K562 (cell line): ENCODE results near the gene FH. TPM values are rescaled to one million over a fixed set of nuclear protein-coding genes. Genes with fewer than 3 reads are reported as not detected.

Experiments
- CCNT2 ChIP-seq: IDR thresholded peaks from 2 replicates; pipeline ENCODE4 v1.6.1; 2011; ENCODE audit warnings: borderline replicate concordance, low read depth, mild to moderate bottlenecking, moderate library complexity, mixed read lengths, low read length; ENCODE audit not compliant: insufficient read length; ENCODE audit errors: extremely low read depth
- HDAC1 ChIP-seq, 2 experiments: fragments of 450-650 bp; IDR thresholded peaks; 2 replicates each; pipeline ENCODE4 v1.6.1; 2016 to 2017; ENCODE audit warnings: inconsistent platforms in 1 of 2, mild to moderate bottlenecking in 1 of 2, moderate library complexity in 1 of 2
- KLF10 ChIP-seq: fragments of 250-450 bp; sonication (Bioruptor Pico); IDR thresholded peaks from 2 replicates; pipeline ENCODE4 v1.6.1; 2021; ENCODE audit warnings: matching md5 sums
- MAFK ChIP-seq: IDR thresholded peaks from 2 replicates; pipeline ENCODE4 v1.6.1; 2011; ENCODE audit warnings: low read length, improper control_type of control experiment
- MECOM ChIP-seq: fragments of 250-450 bp; sonication (Bioruptor Pico); IDR thresholded peaks from 2 replicates; pipeline ENCODE4 v1.8.0; 2022; ENCODE audit warnings: inconsistent platforms
- PHF21A ChIP-seq: fragments of 450-650 bp; IDR thresholded peaks from 2 replicates; pipeline ENCODE4 v1.6.1; 2017; ENCODE audit warnings: low read depth, borderline replicate concordance
- PML ChIP-seq: IDR thresholded peaks from 2 replicates; pipeline ENCODE4 v1.6.1; 2012; ENCODE audit warnings: low read length, inconsistent platforms
- TAF7 ChIP-seq: fragments of 450-650 bp; IDR thresholded peaks from 2 replicates; pipeline ENCODE4 v1.6.1; 2016; ENCODE audit warnings: missing genetic modification characterization, missing compliant biosample characterization
- TCFL5 ChIP-seq: fragments of 250-450 bp; sonication (Bioruptor Pico); conservative IDR thresholded peaks from 2 replicates; pipeline ENCODE4 v1.6.1; 2021; ENCODE audit warnings: mild to moderate bottlenecking, moderate library complexity, matching md5 sums
- TEAD1 ChIP-seq, 2 experiments: fragments of 450-650 bp in 1 of 2; sonication (generic) in 1 of 2; formaldehyde crosslinking; IDR thresholded peaks; 2 replicates each; pipeline versions ENCODE4 v1.4.0 to v1.8.0; 2020 to 2022; ENCODE audit warnings: mild to moderate bottlenecking in 2 of 2, missing genetic modification reagents in 1 of 2
- polyA plus RNA-seq, 8 experiments: library from polyadenylated mRNA; depleted of rRNA in 4 of 8; stranded (reverse) in 5 of 8; unstranded in 3 of 8; fragments of >200 nt; fragmentation: Nextera tagmentation in 2 of 8; fragmentation: Illumina TruSeq in 1 of 8; extraction: Ambion mirVana in 2 of 8; extraction: Trizol in 1 of 8; gene quantifications; 2 replicates each; pipeline versions ENCODE4 v1.2.1 to v1.2.3, GENCODE V29; 2011 to 2014; ENCODE audit warnings: inconsistent platforms in 1 of 8, missing spikeins in 1 of 8
- total RNA-seq, 7 experiments: library from RNA; depleted of rRNA in 6 of 7; stranded (reverse); fragments of >200 nt in 6 of 7; fragmentation: Illumina TruSeq in 2 of 7; extraction: Trizol in 2 of 7; gene quantifications; 2 replicates each; pipeline versions ENCODE4 v1.2.1 to v1.2.3, GENCODE V29; 2011 to 2021; ENCODE audit warnings: low replicate concordance in 1 of 7
- TF ChIP-seq, protein P1 (sequence below), 2 experiments: fragments of 450-650 bp; IDR thresholded peaks; 2 replicates each; pipeline ENCODE4 v1.6.1; 2016; ENCODE audit warnings: mild to moderate bottlenecking in 2 of 2, borderline replicate concordance in 1 of 2, low read depth in 1 of 2, moderate library complexity in 1 of 2
- TF ChIP-seq, protein P2 (sequence below): conservative IDR thresholded peaks from 2 replicates; pipeline ENCODE4 v1.6.1; 2011; ENCODE audit warnings: low read depth, mild to moderate bottlenecking, low read length; ENCODE audit not compliant: control insufficient read depth

The FH gene
- total and polyA plus RNA-seq, 9 of the 15 experiments (the other 6 are each of a cell fraction or from before 2014, with no cell fraction given), result 117 to 240 (median 211) TPM

DNA sequence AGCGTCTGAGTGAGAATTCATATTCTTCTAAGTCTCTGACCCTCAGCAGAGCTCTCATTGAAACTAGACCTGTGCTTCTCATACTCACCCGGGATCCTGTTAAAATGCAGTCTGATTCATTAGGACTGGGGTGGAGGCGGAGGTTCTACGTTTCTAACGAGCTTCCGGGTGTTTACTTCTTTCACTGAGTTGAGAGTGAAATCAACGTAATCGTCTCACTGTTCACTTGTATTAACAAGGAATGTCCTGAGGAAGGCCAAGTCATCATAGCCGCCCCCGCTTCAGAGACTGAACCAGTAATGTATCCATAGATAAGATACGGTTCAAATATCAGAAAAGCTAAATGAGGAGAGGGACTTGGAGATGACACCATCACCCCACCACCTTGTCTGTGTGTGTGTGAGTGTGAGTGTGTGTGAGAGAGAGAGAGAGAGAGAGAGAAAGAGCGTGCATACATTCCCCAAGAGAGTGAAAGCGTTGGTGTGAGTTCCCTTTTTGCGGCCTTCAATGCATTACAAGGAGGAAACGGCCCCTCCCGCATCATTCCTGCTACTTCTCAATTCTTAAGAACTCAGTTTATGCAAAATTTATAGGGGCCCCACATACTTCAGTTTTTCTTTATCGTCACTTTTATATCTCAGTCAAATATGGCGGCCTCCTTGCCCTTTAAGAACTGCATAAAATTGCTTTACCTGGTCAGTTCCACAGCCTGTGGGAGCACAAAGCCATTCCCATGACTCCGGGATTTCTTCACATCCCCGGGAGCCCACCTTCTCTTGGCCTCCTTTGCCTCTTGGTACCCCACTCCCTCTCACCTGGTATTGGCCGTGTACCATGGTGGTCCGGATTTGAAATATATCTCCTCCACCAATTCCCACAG is 32.4 kb upstream of the FH start (continued):
- TF ChIP-seq, protein P1, sequence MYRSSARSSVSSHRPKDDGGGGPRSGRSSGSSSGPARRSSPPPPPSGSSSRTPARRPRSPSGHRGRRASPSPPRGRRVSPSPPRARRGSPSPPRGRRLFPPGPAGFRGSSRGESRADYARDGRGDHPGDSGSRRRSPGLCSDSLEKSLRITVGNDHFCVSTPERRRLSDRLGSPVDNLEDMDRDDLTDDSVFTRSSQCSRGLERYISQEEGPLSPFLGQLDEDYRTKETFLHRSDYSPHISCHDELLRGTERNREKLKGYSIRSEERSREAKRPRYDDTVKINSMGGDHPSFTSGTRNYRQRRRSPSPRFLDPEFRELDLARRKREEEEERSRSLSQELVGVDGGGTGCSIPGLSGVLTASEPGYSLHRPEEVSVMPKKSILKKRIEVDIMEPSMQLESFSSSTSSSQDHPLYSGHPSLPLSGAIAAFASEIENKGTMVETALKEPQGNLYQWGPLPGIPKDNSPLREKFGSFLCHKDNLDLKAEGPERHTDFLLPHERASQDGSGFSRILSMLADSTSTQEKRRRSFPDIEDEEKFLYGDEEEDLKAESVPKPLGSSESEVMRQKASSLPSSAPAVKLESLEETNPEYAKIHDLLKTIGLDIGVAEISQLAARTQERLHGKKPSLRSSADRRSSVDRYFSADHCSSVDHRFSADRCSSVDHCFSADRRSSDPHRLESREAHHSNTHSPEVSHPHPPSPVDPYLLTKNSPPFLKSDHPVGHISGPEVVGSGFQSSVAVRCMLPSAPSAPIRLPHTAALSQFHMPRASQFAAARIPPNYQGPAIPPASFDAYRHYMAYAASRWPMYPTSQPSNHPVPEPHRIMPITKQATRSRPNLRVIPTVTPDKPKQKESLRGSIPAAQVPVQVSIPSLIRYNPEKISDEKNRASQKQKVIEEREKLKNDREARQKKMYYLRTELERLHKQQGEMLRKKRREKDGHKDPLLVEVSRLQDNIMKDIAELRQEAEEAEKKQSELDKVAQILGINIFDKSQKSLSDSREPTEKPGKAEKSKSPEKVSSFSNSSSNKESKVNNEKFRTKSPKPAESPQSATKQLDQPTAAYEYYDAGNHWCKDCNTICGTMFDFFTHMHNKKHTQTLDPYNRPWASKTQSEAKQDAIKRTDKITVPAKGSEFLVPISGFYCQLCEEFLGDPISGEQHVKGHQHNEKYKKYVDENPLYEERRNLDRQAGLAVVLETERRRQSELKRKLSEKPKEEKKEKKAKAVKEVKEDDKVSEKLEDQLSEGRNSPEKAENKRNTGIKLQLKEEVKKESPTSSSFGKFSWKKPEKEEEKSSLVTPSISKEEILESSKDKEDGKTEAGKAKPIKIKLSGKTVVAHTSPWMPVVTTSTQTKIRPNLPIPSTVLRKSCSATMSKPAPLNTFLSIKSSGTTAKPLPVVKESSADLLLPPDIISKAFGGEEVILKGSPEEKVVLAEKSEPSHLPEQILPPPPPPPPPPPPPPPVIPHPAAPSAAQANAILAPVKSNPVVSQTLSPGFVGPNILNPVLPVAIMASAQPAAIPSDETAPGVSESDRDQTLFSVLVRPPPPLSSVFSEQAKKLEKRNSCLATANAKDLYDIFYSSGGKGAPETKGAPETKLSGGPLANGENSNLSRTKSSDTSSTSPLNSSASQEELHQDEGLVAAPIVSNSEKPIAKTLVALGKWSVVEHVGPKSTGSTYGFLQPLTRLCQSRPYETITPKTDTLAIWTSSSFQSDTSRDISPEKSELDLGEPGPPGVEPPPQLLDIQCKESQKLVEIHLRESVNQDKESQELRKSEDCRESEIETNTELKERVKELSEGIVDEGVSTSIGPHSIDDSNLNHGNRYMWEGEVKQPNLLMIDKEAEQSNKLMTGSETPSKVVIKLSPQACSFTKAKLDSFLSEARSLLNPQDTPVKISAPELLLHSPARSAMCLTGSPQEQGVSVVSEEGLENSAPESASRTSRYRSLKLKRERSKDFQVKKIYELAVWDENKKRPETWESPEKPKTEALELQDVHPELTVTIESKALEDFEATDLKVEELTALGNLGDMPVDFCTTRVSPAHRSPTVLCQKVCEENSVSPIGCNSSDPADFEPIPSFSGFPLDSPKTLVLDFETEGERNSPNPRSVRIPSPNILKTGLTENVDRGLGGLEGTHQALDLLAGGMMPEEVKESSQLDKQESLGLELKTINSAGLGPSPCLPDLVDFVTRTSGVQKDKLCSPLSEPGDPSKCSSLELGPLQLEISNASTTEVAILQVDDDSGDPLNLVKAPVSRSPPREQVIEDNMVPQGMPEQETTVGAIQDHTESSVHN (IDR thresholded peaks at IDR 0.05; ENCODE audit: borderline replicate concordance in 1 of 2, low read depth in 1 of 2), result peak in 1 of 2 experiments; percentile 66; a peak in 1 of 4 replicates
- TF ChIP-seq, protein P2, sequence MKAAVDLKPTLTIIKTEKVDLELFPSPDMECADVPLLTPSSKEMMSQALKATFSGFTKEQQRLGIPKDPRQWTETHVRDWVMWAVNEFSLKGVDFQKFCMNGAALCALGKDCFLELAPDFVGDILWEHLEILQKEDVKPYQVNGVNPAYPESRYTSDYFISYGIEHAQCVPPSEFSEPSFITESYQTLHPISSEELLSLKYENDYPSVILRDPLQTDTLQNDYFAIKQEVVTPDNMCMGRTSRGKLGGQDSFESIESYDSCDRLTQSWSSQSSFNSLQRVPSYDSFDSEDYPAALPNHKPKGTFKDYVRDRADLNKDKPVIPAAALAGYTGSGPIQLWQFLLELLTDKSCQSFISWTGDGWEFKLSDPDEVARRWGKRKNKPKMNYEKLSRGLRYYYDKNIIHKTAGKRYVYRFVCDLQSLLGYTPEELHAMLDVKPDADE, result no peak
- TF ChIP-seq CCNT2, result peak; percentile 58
- TF ChIP-seq MAFK, result 0 out of 2 replicates have a peak, but pooled peaks have one; percentile 50
- peak; percentile 74; the same call in 1 of the 2 replicates for TF ChIP-seq MECOM (CRISPR knock-in tag)
- no peak for TF ChIP-seq PHF21A
- TF ChIP-seq KLF10 (CRISPR knock-in tag), result no peak
- peak; percentile 10; the same call in 1 of the 2 replicates for TF ChIP-seq TAF7
- peak in 1 of 2 experiments; percentile 74; a peak in 1 of 4 replicates for TF ChIP-seq HDAC1 (IDR thresholded peaks at IDR 0.05)
- TF ChIP-seq PML, result peak; percentile 38; the same call in 1 of the 2 replicates
- peak; percentile 85 to 89 for TF ChIP-seq TEAD1 (CRISPR knock-in tag; IDR thresholded peaks at IDR 0.05)
- TF ChIP-seq TCFL5 (CRISPR knock-in tag), result no peak
